Ectodermal cell (in vitro differentiated cells): ENCODE results near the gene DCPS.

ENCODE experiments used
- H3K27ac ChIP-seq: 2 replicates; pipeline ENCODE4 v1.7.0; 2013; ENCODE audit warnings: mild to moderate bottlenecking, low read depth, low read length; ENCODE audit not compliant: insufficient read depth, poor library complexity, severe bottlenecking
- H3K27me3 ChIP-seq: 2 replicates; pipeline ENCODE4 v1.7.0; 2013; ENCODE audit warnings: mild to moderate bottlenecking, low read length; ENCODE audit not compliant: insufficient read depth, control insufficient read depth, poor library complexity, severe bottlenecking
- H3K36me3 ChIP-seq: one replicate; pipeline ENCODE4 v1.7.0; 2013; ENCODE audit warnings: low read length; ENCODE audit not compliant: control insufficient read depth, insufficient read depth
- H3K4me1 ChIP-seq: one replicate; pipeline ENCODE4 v1.7.0; 2013; ENCODE audit warnings: low read length; ENCODE audit not compliant: control insufficient read depth, insufficient read depth
- H3K4me3 ChIP-seq: 2 replicates; pipeline ENCODE4 v1.7.0; 2013; ENCODE audit warnings: low read depth, low read length, control low read depth; ENCODE audit not compliant: insufficient read depth
- H3K9me3 ChIP-seq: 2 replicates; pipeline ENCODE4 v1.7.0; 2013; ENCODE audit warnings: mild to moderate bottlenecking, low read length, moderate library complexity; ENCODE audit not compliant: control insufficient read depth
- WGBS, 2 experiments: methylation state at CpG; one replicate each; pipeline ENCODE4 v1.1.7; 2013; ENCODE audit warnings: missing lambda C conversion rate in 2 of 2; 5-methylcytosine and 5-hydroxymethylcytosine counted together

The DCPS gene

GRCh38 chr11:126335463-126335760 is 31.6 kb downstream of the DCPS start:
- H3K27ac ChIP-seq, result no peak overlapping the region
- no peaks in the 10 kb centered on the region for H3K9me3 ChIP-seq
- H3K4me1 ChIP-seq, result peaks cover 24% of the 10 kb centered on the region
- no peak overlapping the region for H3K4me3 ChIP-seq
- no peaks in the 10 kb centered on the region for H3K27me3 ChIP-seq
- 92 to 94% methylated on average over 5 of the region's 5 CpGs for WGBS, 2 experiments
- peaks cover 4% of the 10 kb centered on the region for H3K36me3 ChIP-seq

- 83 to 84% methylated on average over 8 of the region's 8 CpGs for WGBS, 2 experiments
- Histone ChIP-seq H3K27ac (no peak overlapping the region), H3K4me1 (peaks cover 31% of the 10 kb centered on the region), H3K9me3 (no peaks in the 10 kb centered on the region), H3K27me3 (no peaks in the 10 kb centered on the region), H3K4me3 (no peak overlapping the region), H3K36me3 (peaks cover 4% of the 10 kb centered on the region)
Measured at GRCh38 chr11:126336138-126336541, 32.3 kb downstream of the DCPS start.

- 85 to 88% methylated on average over 9 of the region's 9 CpGs for WGBS, 2 experiments
- Histone ChIP-seq H3K36me3 (peaks cover 6% of the 10 kb centered on the region), H3K9me3 (no peaks in the 10 kb centered on the region), H3K4me3 (no peak overlapping the region), H3K27me3 (no peaks in the 10 kb centered on the region), H3K27ac (no peak overlapping the region), H3K4me1 (peaks cover 31% of the 10 kb centered on the region)
Measured at GRCh38 chr11:126336671-126337101, 32.8 kb downstream of the DCPS start.

- Histone ChIP-seq H3K36me3 (peaks cover 10% of the 10 kb centered on the region), H3K9me3 (no peaks in the 10 kb centered on the region), H3K27me3 (no peaks in the 10 kb centered on the region), H3K4me1 (peaks cover 31% of the 10 kb centered on the region), H3K4me3 (no peak overlapping the region), H3K27ac (no peak overlapping the region)
- WGBS, 2 experiments, result 85 to 93% methylated on average over 4 of the region's 4 CpGs
Measured at GRCh38 chr11:126337126-126337473, 33.2 kb downstream of the DCPS start.

GRCh38 chr11:126337474-126338241 is 33.8 kb downstream of the DCPS start:
- peaks cover 10% of the 10 kb centered on the region for H3K36me3 ChIP-seq
- H3K27me3 ChIP-seq, result no peaks in the 10 kb centered on the region
- peaks cover 31% of the 10 kb centered on the region for H3K4me1 ChIP-seq
- 90 to 94% methylated on average over 15 of the region's 15 CpGs for WGBS, 2 experiments
- no peak overlapping the region for H3K27ac ChIP-seq
- no peak overlapping the region for H3K4me3 ChIP-seq
- no peaks in the 10 kb centered on the region for H3K9me3 ChIP-seq

GRCh38 chr11:126338346-126339055 is 34.6 kb downstream of the DCPS start:
- peaks cover 31% of the 10 kb centered on the region for H3K4me1 ChIP-seq
- 93 to 96% methylated on average over 7 of the region's 7 CpGs for WGBS, 2 experiments
- no peaks in the 10 kb centered on the region for H3K9me3 ChIP-seq
- no peak overlapping the region for H3K27ac ChIP-seq
- H3K4me3 ChIP-seq, result no peak overlapping the region
- H3K27me3 ChIP-seq, result no peaks in the 10 kb centered on the region
- peaks cover 10% of the 10 kb centered on the region for H3K36me3 ChIP-seq

- 94% methylated on average over 15 of the region's 15 CpGs for WGBS, 2 experiments
- Histone ChIP-seq H3K27me3 (no peaks in the 10 kb centered on the region), H3K4me3 (no peak overlapping the region), H3K27ac (no peak overlapping the region), H3K4me1 (peaks cover 31% of the 10 kb centered on the region), H3K36me3 (peaks cover 10% of the 10 kb centered on the region), H3K9me3 (no peaks in the 10 kb centered on the region)
Measured at GRCh38 chr11:126339073-126339862, 35.4 kb downstream of the DCPS start.

GRCh38 chr11:126339863-126340434 is 36.1 kb downstream of the DCPS start:
- Histone ChIP-seq H3K4me3 (no peak overlapping the region), H3K36me3 (peaks cover 7% of the 10 kb centered on the region), H3K4me1 (peaks cover 35% of the 10 kb centered on the region), H3K27me3 (no peaks in the 10 kb centered on the region), H3K9me3 (no peaks in the 10 kb centered on the region), H3K27ac (no peak overlapping the region)
- WGBS, 2 experiments, result 71% methylated on average over 11 of the region's 11 CpGs

GRCh38 chr11:126340960-126341606 is 37.2 kb downstream of the DCPS start:
- Histone ChIP-seq H3K27ac (no peak overlapping the region), H3K9me3 (no peaks in the 10 kb centered on the region), H3K4me1 (peaks cover 35% of the 10 kb centered on the region), H3K4me3 (no peak overlapping the region), H3K36me3 (peaks cover 6% of the 10 kb centered on the region), H3K27me3 (no peaks in the 10 kb centered on the region)
- 86 to 89% methylated on average over 7 of the region's 7 CpGs for WGBS, 2 experiments
